HUES6 (cell line): ENCODE data around the gene PPP1R36.

ENCODE experiments used
- H3K27ac ChIP-seq: 2 replicates; pipeline ENCODE4 v1.7.0; 2013; ENCODE audit warnings: low read depth, mild to moderate bottlenecking, low read length, inconsistent platforms
- H3K27me3 ChIP-seq: 2 replicates; pipeline ENCODE4 v1.6.1; 2013; ENCODE audit warnings: low read length; ENCODE audit not compliant: control insufficient read depth, insufficient read depth
- H3K36me3 ChIP-seq: 2 replicates; pipeline ENCODE4 v1.6.1; 2013; ENCODE audit warnings: low read length; ENCODE audit not compliant: control insufficient read depth, insufficient read depth
- H3K4me1 ChIP-seq: 2 replicates; pipeline ENCODE4 v1.6.1; 2013; ENCODE audit warnings: low read length; ENCODE audit not compliant: control insufficient read depth, insufficient read depth
- H3K4me3 ChIP-seq: 2 replicates; pipeline ENCODE4 v1.5.1; 2013; ENCODE audit warnings: low read depth, low read length
- H3K9ac ChIP-seq: one replicate; pipeline ENCODE4 v1.6.1; 2013; ENCODE audit warnings: mild to moderate bottlenecking, low read length
- H3K9me3 ChIP-seq: 2 replicates; pipeline ENCODE4 v1.6.1; 2013; ENCODE audit warnings: low read depth, low read length; ENCODE audit not compliant: control insufficient read depth, insufficient read depth

Gene PPP1R36

DNA sequence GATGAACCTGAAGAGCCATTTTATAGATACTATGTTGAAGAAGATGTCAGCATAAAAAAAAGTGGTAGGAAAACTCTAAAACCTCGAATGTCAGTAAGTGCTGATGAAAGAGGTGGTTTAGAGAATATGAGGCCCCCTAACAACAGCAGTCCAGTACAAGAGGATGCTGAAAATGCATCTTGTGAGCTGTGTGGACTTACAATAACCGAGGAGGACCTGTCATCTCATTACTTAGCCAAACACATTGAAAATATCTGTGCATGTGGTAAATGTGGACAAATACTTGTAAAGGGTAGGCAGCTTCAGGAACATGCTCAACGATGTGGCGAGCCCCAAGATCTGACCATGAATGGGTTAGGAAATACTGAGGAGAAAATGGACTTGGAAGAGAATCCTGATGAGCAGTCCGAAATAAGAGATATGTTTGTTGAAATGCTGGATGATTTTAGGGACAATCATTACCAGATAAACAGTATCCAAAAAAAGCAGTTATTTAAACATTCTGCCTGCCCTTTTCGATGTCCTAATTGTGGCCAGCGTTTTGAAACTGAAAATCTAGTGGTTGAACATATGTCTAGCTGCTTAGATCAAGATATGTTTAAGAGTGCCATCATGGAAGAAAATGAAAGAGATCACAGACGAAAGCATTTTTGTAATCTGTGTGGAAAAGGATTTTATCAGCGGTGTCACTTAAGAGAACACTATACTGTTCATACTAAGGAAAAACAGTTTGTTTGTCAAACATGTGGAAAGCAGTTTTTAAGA, 27.0 kb upstream of the PPP1R36 start:
- no peaks in the 10 kb centered on the region for H3K27me3 ChIP-seq
- peaks cover 23% of the 10 kb centered on the region for H3K36me3 ChIP-seq
- no peaks in the 10 kb centered on the region for H3K9me3 ChIP-seq
- no peaks in the 10 kb centered on the region for H3K4me1 ChIP-seq
- no peak overlapping the region for H3K27ac ChIP-seq
- H3K9ac ChIP-seq = no peak overlapping the region
- H3K4me3 ChIP-seq = no peak overlapping the region

- Histone ChIP-seq H3K4me3 (no peak overlapping the region), H3K36me3 (peaks cover 23% of the 10 kb centered on the region), H3K4me1 (no peaks in the 10 kb centered on the region), H3K27ac (no peak overlapping the region), H3K9ac (no peak overlapping the region), H3K9me3 (no peaks in the 10 kb centered on the region), H3K27me3 (no peaks in the 10 kb centered on the region)
These were observed 24.4 kb upstream of the PPP1R36 start for GRCh38 chr14:64525354-64525753.

DNA sequence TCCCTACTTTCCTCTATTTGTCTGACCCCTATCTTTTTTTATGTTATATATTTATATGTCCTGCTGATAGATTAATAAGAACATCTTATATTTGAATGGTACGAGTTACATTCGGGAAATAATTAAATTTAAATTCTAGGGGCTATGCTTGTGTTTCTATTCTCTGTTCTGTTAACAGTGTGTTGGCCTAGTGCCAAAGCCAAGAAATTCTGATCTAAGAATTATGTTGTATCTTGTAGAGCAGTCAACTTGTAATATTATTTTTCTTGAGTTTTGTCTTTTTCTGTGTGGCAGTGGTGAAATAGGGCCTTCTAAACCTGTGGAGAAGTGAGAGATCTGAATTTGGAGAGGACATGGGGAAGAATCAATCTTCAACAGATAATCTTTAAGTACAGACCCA, 18.2 kb upstream of the PPP1R36 start:
- H3K4me1 ChIP-seq = peaks cover under 1% of the 10 kb centered on the region; the same call in 1 of the 2 replicates

GRCh38 chr14:64536488-64537245, 13.1 kb upstream of the PPP1R36 start:
- Histone ChIP-seq H3K9me3 (peaks cover 9% of the 10 kb centered on the region), H3K27me3 (peaks cover 10% of the 10 kb centered on the region; the same call in 1 of the 2 replicates), H3K27ac (no peak overlapping the region), H3K4me3 (no peak overlapping the region), H3K36me3 (no peaks in the 10 kb centered on the region), H3K9ac (no peak overlapping the region), H3K4me1 (peaks cover 8% of the 10 kb centered on the region; the same call in 1 of the 2 replicates)

More for the DNA sequence above, 18.2 kb upstream of the PPP1R36 start:
- Histone ChIP-seq H3K36me3 (no peaks in the 10 kb centered on the region), H3K27ac (no peak overlapping the region), H3K27me3 (no peaks in the 10 kb centered on the region), H3K9me3 (no peaks in the 10 kb centered on the region), H3K4me3 (no peak overlapping the region), H3K9ac (no peak overlapping the region)

- Histone ChIP-seq H3K4me3 (peak within 1 kb of the TSS; percentile 63), H3K36me3 (no peaks in the 10 kb centered on the region), H3K9ac (peak within 1 kb of the TSS; percentile 67), H3K27me3 (peaks cover 20% of the 10 kb centered on the region; the same call in 1 of the 2 replicates), H3K4me1 (peaks cover 11% of the 10 kb centered on the region; the same call in 1 of the 2 replicates), H3K27ac (peak within 1 kb of the TSS; percentile 78), H3K9me3 (peaks cover 14% of the 10 kb centered on the region)
These were observed 9.3 kb upstream of the PPP1R36 start, which contains the start of gene HSPA2 for GRCh38 chr14:64540208-64541202. Gene HSPA2 (plus strand): TSS chr14:64540741. CDS start chr14:64540850, 109 bp downstream.

- Histone ChIP-seq H3K4me1 (peaks cover 11% of the 10 kb centered on the region; the same call in 1 of the 2 replicates), H3K36me3 (no peaks in the 10 kb centered on the region), H3K4me3 (peak overlapping the region; percentile 63), H3K27ac (no peak overlapping the region), H3K9ac (no peak overlapping the region), H3K9me3 (peaks cover 14% of the 10 kb centered on the region), H3K27me3 (peaks cover 20% of the 10 kb centered on the region; the same call in 1 of the 2 replicates)
These were observed 8.3 kb upstream of the PPP1R36 start for GRCh38 chr14:64541261-64541971.

- Histone ChIP-seq H3K27ac (no peak overlapping the region), H3K27me3 (peaks cover 20% of the 10 kb centered on the region; the same call in 1 of the 2 replicates), H3K4me1 (peaks cover 7% of the 10 kb centered on the region; the same call in 1 of the 2 replicates), H3K9me3 (peaks cover 14% of the 10 kb centered on the region), H3K36me3 (no peaks in the 10 kb centered on the region), H3K4me3 (peak overlapping the region; percentile 63), H3K9ac (no peak overlapping the region)
These were observed 7.6 kb upstream of the PPP1R36 start for GRCh38 chr14:64541972-64542835.

- peaks cover 7% of the 10 kb centered on the region; the same call in 1 of the 2 replicates for H3K4me1 ChIP-seq
- no peak overlapping the region for H3K27ac ChIP-seq
- H3K9me3 ChIP-seq = peaks cover 14% of the 10 kb centered on the region
- no peaks in the 10 kb centered on the region for H3K36me3 ChIP-seq
- no peak overlapping the region for H3K9ac ChIP-seq
- H3K27me3 ChIP-seq = peaks cover 20% of the 10 kb centered on the region; the same call in 1 of the 2 replicates
- H3K4me3 ChIP-seq = peak overlapping the region; percentile 63
These were observed 6.9 kb upstream of the PPP1R36 start for GRCh38 chr14:64542836-64543201.

GRCh38 chr14:64544607-64545312, 5.0 kb upstream of the PPP1R36 start:
- H3K36me3 ChIP-seq = no peaks in the 10 kb centered on the region
- H3K4me1 ChIP-seq = peaks cover 13% of the 10 kb centered on the region
- H3K9me3 ChIP-seq = peaks cover 14% of the 10 kb centered on the region
- no peak overlapping the region for H3K27ac ChIP-seq
- H3K27me3 ChIP-seq = peaks cover 32% of the 10 kb centered on the region
- peak overlapping the region; percentile 63 for H3K4me3 ChIP-seq
- H3K9ac ChIP-seq = no peak overlapping the region
